Measurements from ENCODE around the gene LHX6.
A peak's percentile ranks its signal among the peaks of the same experiment; 100 is the strongest.

The LHX6 gene

GRCh38 chr9:122159026-122159924 lies 69.5 kb downstream of the LHX6 start, which contains the start of the genes MORN5 and NDUFA8:
TSS of gene MORN5 (plus strand) at chr9:122159908. CDS start at chr9:122159973, 65 bp downstream.
TSS of gene NDUFA8 (minus strand) at chr9:122159779. CDS start at chr9:122159677, 102 bp downstream.
- peak within 1 kb of the TSS; percentile 17 for H3K27ac ChIP-seq
- DNase-seq (ENCODE audit: low read depth, low spot score) = peak; percentile 63

GRCh38 chr9:122158202-122158601 lies 70.6 kb downstream of the LHX6 start:
- DNase-seq (ENCODE audit: low read depth, low spot score) = peak; percentile 14
- no peak overlapping the region for H3K27ac ChIP-seq

GRCh38 chr9:122155796-122156195 lies 73.0 kb downstream of the LHX6 start:
- H3K27ac ChIP-seq = no peak overlapping the region
- no peak for DNase-seq (ENCODE audit: low read depth, low spot score)
